T-helper 1 cell treated with Interleukin-12 subunit alpha and Interleukin-12 subunit beta and Interleukin-4 antibody, amounts not matched to agents 30 μg/mL and 1 μg/mL, for 36 hours (primary cell): ENCODE measurements around the gene DTNB.

Experiments used
- H3K27ac Mint-ChIP-seq: one replicate; pipeline ENCODE4 v1.8.0; 2021; ENCODE audit warnings: mild to moderate bottlenecking, mixed read lengths
- H3K27me3 Mint-ChIP-seq: one replicate; pipeline ENCODE4 v1.8.0; 2021; ENCODE audit warnings: low read depth, mixed read lengths
- H3K36me3 Mint-ChIP-seq: one replicate; pipeline ENCODE4 v1.8.0; 2021; ENCODE audit warnings: low read depth, mixed read lengths
- H3K4me1 Mint-ChIP-seq: one replicate; pipeline ENCODE4 v1.8.0; 2021; ENCODE audit warnings: low read depth, mixed read lengths
- H3K4me3 Mint-ChIP-seq: one replicate; pipeline ENCODE4 v1.8.0; 2021; ENCODE audit warnings: mild to moderate bottlenecking, moderate library complexity, mixed read lengths
- H3K9me3 Mint-ChIP-seq: one replicate; pipeline ENCODE4 v1.8.0; 2021; ENCODE audit warnings: mixed read lengths

The DTNB gene

DNA sequence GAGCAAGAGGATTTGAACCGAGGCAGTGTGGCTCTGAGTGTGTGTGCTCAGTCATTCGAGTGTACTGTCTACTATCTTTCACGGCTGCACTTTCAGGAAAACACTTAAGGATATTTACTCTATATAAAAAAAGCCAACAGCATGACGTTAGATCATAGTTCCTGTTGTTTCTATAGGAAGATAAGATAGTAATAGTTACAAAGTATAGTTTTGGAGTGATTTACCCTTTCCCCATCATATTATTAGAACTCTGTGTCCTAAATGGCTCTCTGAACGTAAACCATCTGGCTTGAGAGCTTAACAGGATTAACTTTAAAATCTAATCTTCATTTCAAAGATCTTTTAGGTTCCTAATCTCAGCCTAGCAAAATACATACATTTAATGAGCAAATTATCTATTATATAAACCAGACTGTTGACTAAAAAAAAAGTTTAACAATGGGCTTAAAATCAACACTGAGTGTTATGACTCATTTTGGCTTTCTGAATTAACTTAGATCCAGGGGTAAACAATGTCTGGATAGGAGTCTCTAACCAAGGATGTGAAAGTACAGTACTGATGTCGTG lies 181.3 kb downstream of the DTNB start:
- H3K4me3 Mint-ChIP-seq = no peak overlapping the region
- H3K27me3 Mint-ChIP-seq = no peaks in the 10 kb centered on the region
- H3K4me1 Mint-ChIP-seq = peaks cover 4% of the 10 kb centered on the region
- H3K27ac Mint-ChIP-seq = no peak overlapping the region
- H3K9me3 Mint-ChIP-seq = no peaks in the 10 kb centered on the region
- H3K36me3 Mint-ChIP-seq = peaks cover 4% of the 10 kb centered on the region

DNA sequence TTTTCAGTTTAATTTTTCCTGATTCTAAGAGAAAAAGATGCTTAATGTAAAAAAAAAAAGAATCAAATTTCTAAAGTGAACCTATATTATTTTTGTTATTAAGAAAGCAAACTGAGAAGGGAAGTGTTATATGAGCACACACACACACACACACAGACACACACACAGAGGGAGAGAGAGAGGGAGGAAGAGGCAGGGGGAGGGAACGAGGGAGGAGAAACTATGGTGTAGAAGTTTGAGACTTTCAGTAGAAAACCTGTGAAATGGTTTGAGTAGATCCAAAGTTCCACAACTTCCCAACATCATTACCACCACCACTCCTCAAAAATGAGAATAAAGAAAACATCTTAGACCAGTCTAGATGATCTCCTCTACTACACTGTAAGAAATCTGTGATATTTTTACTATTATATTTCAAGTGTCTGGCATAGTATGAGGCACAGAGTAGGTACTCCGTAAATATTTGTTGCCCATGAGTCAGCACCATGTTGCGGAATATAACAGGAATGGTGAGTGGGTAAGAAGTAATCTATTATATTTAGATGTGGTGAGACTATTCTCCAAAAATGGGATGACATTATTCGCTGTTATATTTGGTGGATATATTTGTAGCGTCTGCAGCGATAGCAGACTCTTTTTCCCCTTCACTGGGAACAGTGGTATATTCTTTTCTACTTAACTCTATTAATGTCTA lies 182.2 kb downstream of the DTNB start:
- Mint-ChIP-seq H3K4me3 (no peak overlapping the region), H3K4me1 (peaks cover 4% of the 10 kb centered on the region), H3K27me3 (no peaks in the 10 kb centered on the region), H3K9me3 (no peaks in the 10 kb centered on the region), H3K27ac (no peak overlapping the region), H3K36me3 (peaks cover 4% of the 10 kb centered on the region)

DNA sequence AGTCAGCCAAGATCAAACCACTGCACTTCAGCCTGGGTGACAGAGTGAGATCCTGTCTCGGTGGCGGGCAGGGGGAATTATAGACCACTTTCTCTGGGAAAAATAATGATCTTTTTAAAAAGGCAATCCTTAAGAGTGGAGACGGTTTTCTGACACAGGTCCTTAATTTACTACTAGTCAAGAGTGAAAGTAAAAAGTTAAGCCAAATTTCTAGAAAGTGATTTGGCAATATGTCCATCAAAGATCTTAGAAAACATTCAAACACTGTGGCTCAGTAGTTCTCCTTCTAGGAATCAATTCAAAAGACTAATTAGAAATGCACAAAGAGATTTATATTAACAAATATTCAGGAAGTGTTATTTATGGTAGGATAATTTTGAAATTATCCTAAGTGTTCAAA lies 183.2 kb downstream of the DTNB start:
- peaks cover 4% of the 10 kb centered on the region for H3K4me1 Mint-ChIP-seq
- no peak overlapping the region for H3K27ac Mint-ChIP-seq
- H3K4me3 Mint-ChIP-seq = no peak overlapping the region
- H3K36me3 Mint-ChIP-seq = peaks cover 4% of the 10 kb centered on the region
- H3K9me3 Mint-ChIP-seq = no peaks in the 10 kb centered on the region
- H3K27me3 Mint-ChIP-seq = no peaks in the 10 kb centered on the region

DNA sequence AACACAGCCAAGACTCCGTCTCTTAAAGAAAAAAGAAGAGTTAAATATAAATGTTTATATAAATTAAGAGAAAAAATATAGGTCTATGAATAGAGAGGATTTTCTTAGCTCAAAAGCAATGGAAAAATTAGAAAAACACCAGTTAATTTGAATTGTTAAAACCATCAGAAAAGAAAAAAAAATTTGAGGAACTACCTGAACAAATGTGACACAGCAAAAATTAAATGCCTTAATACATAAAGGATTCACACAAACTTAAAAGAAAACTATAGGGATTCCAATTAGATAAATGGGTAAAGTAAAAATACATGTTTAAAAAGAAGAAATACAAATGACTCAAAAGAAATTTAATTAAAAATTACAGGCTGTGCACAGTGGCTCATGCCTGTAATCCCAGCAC lies 183.7 kb downstream of the DTNB start:
- H3K27ac Mint-ChIP-seq = no peak overlapping the region
- no peak overlapping the region for H3K4me3 Mint-ChIP-seq
- no peaks in the 10 kb centered on the region for H3K9me3 Mint-ChIP-seq
- peaks cover 4% of the 10 kb centered on the region for H3K4me1 Mint-ChIP-seq
- H3K36me3 Mint-ChIP-seq = peaks cover 4% of the 10 kb centered on the region
- no peaks in the 10 kb centered on the region for H3K27me3 Mint-ChIP-seq

DNA sequence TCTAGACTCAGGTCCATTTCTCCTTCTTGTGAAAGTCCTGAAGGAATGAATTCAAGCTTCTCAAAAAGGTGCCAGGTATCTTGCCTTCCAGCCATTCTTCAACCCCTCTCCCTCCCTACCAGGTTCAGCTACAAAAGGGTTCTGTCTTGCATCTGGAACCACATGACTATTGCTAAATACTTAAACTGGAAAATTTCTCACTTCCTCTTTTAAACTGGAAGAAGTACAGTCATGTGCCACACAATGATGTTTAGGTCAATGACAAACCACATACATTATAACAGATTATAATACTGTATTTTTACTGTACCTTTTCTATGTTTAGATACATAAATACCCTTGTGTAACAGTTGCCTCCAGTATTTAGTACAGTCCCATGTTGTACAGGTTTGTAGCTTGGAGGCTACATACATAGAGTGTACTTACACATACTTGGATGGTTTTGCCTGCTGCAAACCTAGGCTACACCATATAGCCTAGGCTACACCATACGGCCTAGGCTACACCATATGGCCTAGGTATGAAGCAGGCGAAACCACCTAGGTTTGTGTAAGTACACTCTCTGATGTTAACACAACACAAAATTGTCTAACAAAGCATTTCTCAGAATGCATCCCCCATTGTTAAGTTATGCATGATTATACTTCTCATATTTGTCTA lies 189.6 kb downstream of the DTNB start:
- Mint-ChIP-seq H3K27ac (no peak overlapping the region), H3K27me3 (no peaks in the 10 kb centered on the region), H3K9me3 (no peaks in the 10 kb centered on the region), H3K36me3 (peaks cover 6% of the 10 kb centered on the region), H3K4me1 (peaks cover 3% of the 10 kb centered on the region), H3K4me3 (no peak overlapping the region)

DNA sequence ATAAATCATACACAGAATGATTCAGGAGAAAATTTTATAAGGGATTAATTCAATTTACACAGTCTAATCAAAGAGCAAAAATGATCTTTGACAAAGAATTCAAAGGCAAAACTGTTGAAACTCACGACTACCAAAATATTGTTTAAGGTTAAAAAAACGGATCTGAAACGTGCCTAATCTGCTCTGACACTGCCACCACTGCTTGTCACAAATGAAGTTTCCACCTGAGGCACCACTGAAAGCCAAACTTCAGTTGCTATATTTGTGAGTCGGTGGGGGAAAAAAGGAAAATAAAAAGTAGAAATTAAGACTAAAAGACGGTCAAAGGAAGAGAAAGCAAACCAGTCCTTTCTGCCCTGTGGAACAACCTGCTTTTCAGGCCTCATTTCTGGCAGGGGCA lies 191.0 kb downstream of the DTNB start:
- Mint-ChIP-seq H3K4me3 (no peak overlapping the region), H3K4me1 (peaks cover 3% of the 10 kb centered on the region), H3K27ac (no peak overlapping the region), H3K9me3 (no peaks in the 10 kb centered on the region), H3K27me3 (no peaks in the 10 kb centered on the region), H3K36me3 (peaks cover 5% of the 10 kb centered on the region)

DNA sequence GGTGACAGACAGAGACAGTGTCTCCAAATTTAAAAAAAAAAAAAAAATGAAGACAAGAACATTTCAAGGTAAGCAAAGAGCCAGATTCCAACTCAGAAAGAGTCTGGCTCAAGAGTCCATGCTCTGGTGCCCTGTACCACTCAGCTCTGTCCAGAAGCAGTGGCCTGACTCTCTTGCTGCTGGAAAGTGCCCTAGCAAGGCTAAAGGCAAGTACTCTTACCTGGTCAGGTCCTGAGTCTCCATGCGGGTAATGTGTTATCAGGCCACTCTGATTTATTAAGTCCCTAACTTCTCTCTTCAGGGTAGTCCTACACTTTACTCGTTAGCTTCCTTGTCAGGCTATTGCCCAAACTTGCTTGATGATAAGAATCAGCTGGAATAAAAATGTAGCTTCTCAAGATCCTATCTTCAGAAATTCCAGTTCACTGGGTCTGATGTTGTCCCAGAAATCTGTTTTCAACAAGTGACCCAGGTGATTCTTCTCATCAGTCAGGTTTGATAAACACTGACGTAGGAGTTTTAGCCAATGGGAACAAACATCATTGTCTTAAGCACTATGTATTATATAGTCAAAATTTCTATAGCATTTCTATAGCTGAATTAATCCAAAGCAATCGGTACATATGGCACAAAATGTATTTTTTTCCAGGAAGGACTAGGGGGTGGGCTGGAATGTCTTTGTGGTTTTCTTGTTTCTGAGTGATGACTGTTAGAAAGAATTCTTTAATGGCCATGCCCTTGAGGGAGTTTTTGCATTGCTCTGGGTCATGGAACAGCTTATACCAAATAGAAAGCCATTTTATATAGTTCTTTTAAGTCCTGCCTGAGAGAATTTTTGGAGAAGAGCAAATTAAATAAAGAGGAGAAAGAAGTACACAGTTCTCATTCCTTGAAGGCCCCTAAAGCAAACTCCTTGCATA lies 191.7 kb downstream of the DTNB start:
- Mint-ChIP-seq H3K36me3 (peaks cover 4% of the 10 kb centered on the region), H3K27ac (no peak overlapping the region), H3K4me1 (peaks cover 3% of the 10 kb centered on the region), H3K4me3 (no peak overlapping the region), H3K9me3 (no peaks in the 10 kb centered on the region), H3K27me3 (no peaks in the 10 kb centered on the region)

DNA sequence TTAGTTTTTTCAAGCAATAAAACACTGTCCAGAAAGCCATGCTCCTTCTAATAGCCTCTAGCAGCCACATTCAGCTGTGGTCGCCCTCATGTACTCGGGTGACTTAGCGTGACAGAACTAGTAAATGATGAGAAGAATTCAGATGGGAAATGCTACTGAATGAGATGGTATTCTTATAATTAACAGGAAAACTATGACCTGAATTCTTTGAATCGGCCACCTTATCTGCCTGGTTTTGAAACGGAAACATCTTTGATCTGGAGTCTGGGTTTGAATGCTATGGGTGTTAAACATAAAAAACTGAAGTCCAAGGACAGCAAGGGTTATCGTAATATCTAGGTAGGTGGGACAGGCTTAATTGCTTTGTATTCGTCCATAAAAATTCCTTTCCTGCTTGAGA lies 192.8 kb downstream of the DTNB start:
- H3K27ac Mint-ChIP-seq = no peak overlapping the region
- peaks cover 10% of the 10 kb centered on the region for H3K36me3 Mint-ChIP-seq

DNA sequence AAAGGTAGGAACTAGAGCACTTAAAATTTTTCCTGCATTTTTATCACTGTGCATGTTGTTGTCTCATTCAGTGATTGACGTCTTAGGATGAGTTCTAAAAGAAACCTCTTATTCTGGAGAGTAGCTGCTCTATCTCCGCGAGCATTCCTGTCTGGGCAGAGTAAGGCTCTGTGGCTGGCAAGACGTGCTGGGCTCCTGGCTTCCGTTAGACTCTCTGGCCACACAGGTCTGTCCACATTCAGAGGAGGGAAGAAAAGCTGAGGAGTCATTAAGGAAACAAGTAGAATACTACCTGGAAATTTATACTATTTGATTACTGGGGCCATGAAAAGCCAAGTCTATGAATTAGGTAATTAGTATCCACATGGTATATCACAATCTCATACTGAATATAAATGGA lies 193.6 kb downstream of the DTNB start:
- H3K27me3 Mint-ChIP-seq = no peaks in the 10 kb centered on the region

More for the DNA sequence above, 192.8 kb downstream of the DTNB start:
- Mint-ChIP-seq H3K27me3 (no peaks in the 10 kb centered on the region), H3K4me1 (peaks cover 3% of the 10 kb centered on the region), H3K4me3 (no peak overlapping the region), H3K9me3 (no peaks in the 10 kb centered on the region)

DNA sequence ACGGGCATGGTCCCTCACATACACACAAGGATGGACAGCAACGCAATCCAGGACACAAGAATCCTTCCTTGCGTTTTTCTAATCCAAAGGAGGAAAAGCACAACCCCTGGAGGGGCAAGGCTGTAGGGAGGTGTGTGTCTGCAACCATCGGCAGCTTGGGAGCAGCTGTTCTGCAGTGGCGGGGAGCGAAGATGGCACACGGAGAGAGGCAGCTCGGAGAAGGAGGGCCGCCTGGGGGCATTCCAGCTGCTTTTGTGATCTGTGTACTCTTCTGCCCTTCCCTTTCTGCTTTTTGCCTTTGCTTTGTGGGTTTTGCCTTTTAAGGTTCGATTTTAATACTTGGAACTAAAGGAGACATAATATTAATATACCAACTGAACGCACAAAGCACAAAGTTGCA lies 194.6 kb downstream of the DTNB start:
- Mint-ChIP-seq H3K4me3 (no peak overlapping the region), H3K27me3 (no peaks in the 10 kb centered on the region), H3K9me3 (peaks cover 7% of the 10 kb centered on the region), H3K27ac (no peak overlapping the region), H3K4me1 (peaks cover 3% of the 10 kb centered on the region), H3K36me3 (peaks cover 16% of the 10 kb centered on the region)

More for the DNA sequence above, 193.6 kb downstream of the DTNB start:
- H3K4me1 Mint-ChIP-seq = peaks cover 3% of the 10 kb centered on the region
- peaks cover 7% of the 10 kb centered on the region for H3K9me3 Mint-ChIP-seq
- H3K36me3 Mint-ChIP-seq = peaks cover 15% of the 10 kb centered on the region
- no peak overlapping the region for H3K27ac Mint-ChIP-seq
- no peak overlapping the region for H3K4me3 Mint-ChIP-seq

DNA sequence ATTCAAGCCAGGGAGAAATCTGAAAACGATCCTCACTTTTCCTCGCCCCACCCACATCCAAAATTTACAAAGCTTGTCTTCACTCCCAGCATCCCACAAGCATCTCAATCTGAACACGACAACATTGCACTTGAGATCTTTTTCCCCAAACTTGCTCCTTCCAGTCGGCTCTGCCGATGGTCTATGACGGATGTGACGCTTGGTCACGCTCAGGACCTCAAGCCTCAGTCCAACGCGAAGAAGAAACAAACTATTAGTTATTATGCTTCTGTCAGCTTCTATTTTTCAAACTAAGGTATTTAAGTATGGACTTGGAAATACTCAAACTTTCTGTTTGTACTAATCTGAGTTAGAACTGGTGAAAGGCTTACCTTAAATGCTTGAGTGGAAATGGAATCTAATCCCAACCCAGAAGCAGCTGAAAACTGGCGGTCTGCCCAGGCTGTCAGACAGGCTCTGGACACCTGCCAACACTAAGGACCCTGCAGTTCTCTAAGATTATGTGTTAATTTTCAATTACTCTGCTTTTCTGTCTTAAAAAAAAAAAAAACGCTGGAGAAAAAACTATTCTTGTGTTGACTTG lies 199.5 kb downstream of the DTNB start:
- no peaks in the 10 kb centered on the region for H3K27me3 Mint-ChIP-seq
- H3K4me1 Mint-ChIP-seq = peaks cover 2% of the 10 kb centered on the region
- no peak overlapping the region for H3K27ac Mint-ChIP-seq
- peaks cover 23% of the 10 kb centered on the region for H3K36me3 Mint-ChIP-seq
- H3K9me3 Mint-ChIP-seq = peaks cover 7% of the 10 kb centered on the region
- no peak overlapping the region for H3K4me3 Mint-ChIP-seq

DNA sequence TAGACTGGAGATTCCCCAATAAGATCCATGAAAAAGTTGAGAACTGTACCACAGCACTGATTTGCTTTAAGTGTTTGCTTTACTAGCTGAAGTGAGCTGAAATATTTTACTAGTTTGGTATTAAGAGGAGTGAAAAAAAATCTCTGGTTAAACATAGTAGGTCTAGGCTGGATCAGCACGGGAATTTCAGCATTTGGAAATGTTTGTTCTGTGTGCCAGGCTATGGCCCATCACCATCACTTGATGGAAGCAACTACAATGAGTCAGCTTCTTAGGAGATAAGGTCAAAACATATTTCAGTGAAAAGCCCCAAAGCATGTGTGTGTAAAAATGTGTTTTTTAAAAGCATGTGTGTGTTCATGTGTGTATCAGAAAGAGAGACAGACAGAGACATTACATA lies 200.2 kb downstream of the DTNB start:
- Mint-ChIP-seq H3K36me3 (peaks cover 20% of the 10 kb centered on the region), H3K27ac (peak overlapping the region; percentile 23), H3K4me3 (no peak overlapping the region), H3K27me3 (no peaks in the 10 kb centered on the region), H3K9me3 (peaks cover 7% of the 10 kb centered on the region), H3K4me1 (peaks cover 2% of the 10 kb centered on the region)

DNA sequence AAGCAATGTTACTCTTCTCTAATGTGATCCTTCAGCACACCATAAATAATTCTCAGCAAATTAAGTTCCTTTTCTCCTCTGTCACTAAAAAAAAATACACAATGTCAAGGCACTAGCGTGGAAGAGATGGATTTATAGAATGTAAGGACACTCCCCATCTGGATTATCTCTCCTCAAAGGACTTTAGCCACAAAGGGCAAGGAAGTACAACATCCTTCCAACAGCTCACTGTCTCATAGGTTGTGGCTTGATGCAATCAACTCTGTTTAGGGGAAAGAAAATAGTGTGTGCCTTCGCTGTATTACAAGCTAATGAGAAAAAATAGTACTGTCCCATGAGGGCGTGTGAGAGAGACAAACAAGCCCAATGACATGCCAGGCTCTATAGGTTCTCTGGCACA lies 202.6 kb downstream of the DTNB start:
- Mint-ChIP-seq H3K9me3 (peaks cover 7% of the 10 kb centered on the region), H3K4me3 (no peak overlapping the region), H3K36me3 (peaks cover 16% of the 10 kb centered on the region), H3K27me3 (no peaks in the 10 kb centered on the region), H3K4me1 (peaks cover 2% of the 10 kb centered on the region), H3K27ac (peak overlapping the region; percentile 6)

DNA sequence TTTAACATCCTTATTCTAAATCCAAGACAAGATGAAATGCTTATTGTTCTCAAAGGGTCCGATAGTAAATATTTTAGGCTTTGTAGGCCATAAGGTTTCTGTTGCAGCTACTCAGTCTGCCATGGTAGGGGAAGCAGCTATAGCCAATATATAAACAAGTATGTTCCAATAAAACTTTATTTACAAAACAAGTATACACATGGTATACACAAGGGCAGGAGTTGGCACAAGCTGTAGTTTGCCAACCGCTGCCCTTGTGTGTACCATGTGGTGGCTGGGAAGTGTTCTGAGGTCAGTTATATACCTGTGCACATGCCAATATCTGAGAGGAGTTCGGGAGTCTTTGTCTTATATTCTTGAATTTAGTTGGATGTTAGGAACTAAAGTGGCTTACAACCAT lies 205.6 kb downstream of the DTNB start:
- Mint-ChIP-seq H3K9me3 (no peaks in the 10 kb centered on the region), H3K36me3 (peaks cover 9% of the 10 kb centered on the region), H3K4me3 (no peak overlapping the region), H3K27ac (no peak overlapping the region), H3K27me3 (no peaks in the 10 kb centered on the region), H3K4me1 (peaks cover 2% of the 10 kb centered on the region)
